NCI-H345 treated with DMSO at 0.1 percent for 48 hours (cell line): ENCODE data around the gene ERI3.

Source experiments
- DNase-seq: peaks from one replicate; lab custom pipeline; 2025; ENCODE audit not compliant: unreplicated experiment; lab: John Stamatoyannopoulos, UW

The ERI3 gene, protein sequence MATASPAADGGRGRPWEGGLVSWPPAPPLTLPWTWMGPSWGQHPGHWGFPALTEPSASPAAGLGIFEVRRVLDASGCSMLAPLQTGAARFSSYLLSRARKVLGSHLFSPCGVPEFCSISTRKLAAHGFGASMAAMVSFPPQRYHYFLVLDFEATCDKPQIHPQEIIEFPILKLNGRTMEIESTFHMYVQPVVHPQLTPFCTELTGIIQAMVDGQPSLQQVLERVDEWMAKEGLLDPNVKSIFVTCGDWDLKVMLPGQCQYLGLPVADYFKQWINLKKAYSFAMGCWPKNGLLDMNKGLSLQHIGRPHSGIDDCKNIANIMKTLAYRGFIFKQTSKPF

DNA sequence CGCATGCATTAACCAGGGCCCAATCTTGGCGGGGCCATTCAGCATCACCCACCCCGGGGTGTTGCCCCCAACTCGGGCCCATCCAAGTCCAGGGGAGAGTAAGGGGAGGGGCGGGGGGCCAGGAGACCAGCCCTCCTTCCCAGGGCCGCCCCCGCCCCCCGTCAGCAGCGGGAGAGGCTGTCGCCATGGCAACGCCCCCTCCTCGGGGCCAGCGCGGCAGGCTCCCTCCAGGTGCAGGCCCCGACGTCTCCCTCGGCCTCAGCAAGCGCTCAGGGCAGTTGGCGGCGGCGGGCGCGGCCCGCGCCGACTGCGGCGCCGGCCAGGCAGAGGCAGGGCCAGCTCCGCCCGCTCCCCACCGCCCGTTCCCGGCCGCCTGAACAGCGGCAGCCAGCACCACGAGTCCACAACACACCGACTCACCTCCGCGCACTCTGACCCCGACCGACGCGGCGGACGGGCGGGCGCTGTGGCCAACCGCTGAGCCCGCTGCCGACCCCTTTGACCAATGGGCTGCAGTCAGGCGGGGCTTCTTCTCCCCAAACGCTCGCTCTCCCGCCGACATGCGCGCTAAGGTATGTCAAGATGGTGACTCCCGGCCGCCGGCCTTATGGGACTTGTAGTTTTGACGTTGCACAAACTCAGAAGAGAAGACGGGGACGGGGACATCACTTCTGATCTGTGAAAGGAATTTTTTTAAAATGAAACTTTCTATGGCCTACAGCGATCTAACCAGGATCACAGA lies at the start of gene ERI3:
TSS of gene ERI3 (minus strand) at position 418 of the 742 bp plus-strand sequence. CDS start at position 187, 231 bp downstream.
- DNase-seq: peak; percentile 96

DNA sequence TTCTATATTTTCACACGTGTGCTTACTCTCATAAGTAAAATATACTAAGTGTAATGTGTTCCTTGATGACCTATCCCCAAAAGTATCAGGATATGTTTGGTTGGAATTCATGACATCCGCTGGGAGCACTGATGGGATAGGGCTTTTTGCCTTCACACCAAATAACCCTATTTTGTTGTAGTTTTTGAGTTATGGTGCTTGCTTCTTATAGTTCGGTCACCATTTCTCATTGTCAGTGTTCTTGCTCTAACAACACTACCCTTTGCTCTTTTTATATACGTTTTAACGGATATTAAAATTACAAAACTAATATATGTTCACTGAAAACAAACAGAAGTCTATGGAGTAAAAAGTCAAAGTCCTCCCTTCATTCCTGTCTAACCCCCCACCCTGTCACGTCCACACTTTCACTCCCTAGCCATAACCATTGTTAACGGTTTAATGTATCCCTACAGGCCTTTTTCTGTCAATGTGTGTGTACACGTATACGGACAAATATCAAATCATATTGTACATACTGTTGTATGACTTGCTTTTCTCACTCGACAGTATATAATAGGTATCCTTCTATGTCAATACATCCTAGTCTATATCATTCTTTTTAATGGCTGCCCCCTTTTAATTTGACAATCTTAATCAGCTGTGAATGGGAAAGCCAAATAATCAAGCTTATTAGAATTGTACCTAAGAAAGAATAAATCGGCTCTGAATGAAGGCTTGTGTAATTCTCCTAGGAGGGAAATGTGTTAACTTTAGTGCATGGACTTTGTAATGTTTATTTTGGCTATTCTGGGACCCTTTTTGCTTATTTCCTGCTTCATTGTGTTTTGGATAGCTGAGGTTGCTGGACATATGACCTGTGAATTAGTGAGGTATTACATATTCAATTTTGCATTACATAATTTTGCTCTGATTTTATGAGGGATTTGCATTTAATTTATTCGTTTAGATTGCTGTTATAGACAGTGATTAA lies 46.5 kb upstream of the ERI3 start:
- DNase-seq: no peak

DNA sequence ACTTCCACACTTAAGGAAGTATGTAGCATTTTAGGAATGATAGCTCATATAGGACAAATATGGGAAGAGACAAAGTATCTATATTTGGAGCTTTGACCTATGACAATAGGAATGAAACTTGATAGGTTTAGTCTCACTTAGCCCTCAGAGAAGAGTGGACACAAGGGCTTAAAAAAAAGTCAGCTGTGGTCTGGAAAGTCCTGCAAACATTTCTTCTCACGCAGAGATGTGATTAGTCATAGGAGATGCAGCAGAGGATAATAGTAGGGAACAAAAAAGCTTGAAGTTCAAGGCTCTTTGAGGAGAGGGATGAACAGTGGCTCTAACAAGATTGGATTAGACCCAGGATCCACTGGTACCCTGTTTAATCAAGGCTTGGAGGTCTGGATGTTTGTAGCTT lies 35.2 kb upstream of the ERI3 start:
- DNase-seq: no peak

DNA sequence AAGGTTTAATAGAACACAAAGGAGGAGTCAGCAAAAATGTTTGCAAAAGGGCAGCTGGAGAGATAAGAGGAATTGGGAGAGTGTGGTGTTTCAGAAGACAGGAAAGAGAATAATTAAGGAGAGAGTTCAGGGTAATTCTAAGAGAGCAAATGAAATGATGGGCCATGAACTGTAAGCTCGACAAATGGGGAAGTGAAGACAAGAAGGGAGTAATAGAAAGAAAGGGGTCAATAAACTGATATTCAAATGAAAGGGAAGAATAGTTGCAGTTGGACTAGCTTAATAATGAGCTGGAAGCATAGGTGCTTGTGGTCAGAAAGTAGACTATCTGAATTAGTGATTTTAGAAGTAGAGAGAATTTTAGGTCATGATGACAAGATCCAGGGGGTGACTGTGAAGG lies 34.4 kb upstream of the ERI3 start:
- DNase-seq: no peak

DNA sequence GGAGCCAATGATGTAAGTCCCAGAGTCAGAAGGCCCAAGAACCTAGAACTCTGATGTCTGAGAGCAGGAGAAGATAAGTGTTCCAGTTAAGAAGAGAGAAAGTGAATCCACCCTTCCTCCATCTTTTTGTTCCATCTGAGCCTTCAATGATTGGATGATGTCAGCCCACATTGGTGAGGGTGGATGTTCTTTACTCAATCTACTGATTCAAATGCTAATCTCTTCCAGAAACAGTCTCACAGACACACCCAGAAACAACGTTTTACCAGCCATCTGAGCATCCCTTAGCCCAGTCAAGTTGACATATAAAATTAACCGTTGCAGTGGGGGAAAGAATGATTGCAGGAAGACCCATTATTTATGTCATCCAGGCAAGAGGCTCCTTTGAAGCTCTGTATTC lies 33.5 kb upstream of the ERI3 start:
- DNase-seq: no peak

DNA sequence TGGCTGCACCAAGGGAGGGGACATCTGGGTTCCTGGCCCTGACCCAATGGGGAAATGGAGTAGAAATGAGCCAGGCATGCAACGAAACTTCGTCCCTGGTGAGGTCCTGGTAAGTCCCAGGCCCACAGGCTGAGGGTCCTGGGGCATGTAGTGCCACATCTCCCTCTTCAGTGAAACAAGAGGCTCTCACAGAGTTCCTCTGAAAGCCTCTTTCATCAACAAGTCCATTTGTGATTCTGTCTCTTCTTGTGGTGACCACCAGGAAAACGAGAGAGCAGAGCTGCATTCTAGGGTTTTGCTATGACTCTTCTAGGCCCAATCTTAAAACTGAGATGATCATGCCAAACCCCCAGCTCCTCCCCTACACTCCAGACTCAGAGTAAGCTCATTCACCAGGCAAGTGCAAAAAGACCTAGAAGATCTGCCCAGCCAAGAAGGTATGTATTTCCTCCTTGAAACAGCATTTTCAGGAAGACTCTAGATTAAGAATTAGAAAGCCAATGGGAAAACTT lies 25.7 kb upstream of the ERI3 start:
- DNase-seq: no peak

DNA sequence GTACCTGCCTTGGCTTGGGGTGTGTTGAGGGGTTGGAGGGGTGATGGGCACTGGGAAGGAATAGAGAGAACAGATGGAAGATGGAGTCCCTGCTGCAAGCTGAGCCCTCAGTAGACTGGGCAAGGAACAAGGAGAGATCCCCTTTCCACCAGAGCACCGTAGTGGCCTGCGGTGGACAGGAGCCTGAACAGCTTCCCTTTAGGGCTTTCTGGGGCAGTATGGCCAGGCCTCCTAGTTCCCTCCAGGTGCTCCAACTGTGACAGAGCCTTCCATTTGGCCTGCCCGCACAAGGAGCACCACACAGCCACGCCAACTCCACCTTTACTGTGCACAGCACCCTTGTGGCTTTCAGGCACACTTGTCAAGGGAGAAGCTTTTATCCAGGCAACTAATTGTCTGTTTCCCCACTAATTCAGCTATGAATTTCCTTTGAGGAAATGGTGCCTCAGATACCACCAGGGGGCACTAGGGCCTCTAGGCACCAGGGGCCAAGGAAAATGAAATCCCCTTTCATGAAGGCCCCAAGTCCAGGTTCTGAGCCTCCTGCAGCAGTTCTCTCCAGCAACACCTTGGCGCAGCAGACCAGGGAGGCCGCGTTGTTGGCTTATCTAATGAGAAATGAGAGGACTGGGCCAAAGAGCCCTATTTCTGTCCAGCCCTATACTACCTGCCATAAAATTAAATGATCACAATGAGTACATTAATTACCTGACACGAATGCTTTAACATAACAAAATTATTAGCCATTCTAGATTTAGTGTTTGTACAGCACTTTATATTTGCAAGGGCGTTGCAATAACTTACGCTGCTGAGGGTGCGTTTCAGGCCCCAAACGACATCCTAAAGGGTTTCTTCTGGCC lies 23.1 kb upstream of the ERI3 start:
- peak; percentile 5 for DNase-seq

DNA sequence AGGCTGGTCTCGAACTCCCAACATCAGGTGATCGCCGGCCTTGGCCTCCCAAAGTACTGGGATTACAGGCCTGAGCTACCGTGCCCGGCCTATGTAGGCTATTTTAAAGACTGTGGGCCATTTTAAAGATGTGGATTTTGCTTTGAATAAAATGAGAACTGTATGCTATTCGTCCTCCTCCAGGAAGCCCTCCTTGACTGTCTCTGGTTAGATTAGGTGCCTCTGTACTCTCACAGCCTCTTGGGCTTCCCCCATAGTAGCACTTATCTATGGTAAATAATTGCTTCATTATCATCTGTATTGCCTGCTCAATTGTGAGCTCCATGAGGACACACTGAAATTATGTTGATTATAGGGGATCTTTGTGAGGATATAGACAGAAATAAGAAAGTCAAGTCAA lies 20.5 kb upstream of the ERI3 start:
- no peak for DNase-seq

DNA sequence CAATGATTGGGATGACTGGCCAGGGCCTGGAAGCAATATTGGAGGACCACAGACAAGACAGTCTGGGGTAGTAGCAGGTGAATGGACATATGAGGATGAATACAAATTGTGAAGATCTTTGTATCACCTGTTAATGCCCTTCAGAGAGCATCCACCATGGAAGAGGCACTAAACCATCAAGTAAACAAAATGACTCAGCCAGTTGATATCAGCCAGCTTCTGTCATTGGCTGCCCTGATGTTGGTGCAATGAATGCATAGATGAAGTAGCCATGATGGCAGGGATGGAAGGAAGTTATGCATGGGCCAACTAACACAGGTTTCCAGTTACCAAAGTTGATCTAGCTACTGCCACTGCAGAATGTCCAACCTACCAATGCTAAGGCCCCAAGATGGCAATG lies 16.1 kb upstream of the ERI3 start:
- DNase-seq: no peak

DNA sequence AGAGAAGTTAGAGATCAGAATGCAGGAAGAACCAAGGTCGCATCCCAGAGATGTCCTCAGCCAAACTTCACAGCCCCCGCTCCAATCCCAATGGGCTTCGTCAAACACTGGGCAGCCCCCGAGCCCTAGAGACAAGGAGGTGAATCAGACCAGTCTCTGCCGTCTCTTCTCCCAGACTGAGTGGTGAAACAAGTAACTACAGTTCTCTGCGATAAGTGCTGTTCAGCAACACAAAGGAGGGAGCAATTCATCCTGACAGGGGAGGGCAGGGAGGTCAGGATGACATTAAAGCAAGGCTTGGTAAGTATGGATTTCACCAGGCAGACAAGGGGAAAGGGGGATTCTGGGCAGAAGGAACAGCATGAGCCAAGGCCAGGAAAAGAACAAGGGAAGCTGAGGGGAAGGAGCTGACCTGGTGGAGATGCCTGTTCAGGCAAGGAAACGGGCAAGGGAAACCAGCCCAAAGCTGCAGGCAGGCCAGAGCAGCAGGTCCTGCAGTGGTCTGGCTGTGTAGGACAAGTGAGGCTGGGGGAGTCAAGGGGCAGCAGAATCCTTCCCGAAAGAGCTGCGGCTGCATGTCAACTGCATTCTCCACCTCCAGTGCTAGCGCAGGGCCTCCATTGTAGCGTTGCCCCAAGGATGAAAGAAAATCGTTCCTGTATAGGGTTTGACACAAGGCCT lies 13.6 kb upstream of the ERI3 start:
- no peak for DNase-seq

DNA sequence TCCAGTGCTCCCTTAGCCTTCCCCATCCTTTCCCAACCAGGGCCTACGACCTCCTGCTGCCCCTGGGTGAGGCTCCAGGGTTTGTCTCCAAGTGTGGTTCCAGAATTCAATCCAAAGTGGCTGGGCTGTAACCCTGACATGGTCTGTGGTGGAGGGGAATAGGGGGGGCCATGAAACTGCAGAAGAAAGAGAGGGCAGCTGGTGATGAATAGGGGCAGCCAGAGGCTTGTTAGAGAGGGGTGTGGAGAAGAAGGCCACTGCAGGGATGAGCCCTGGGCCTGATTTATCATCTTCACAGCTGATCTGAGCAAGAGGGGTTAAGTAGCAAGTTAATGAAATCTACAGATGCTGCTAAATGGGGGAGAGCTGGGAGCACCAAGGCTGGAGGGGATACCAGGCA lies 12.9 kb upstream of the ERI3 start:
- DNase-seq: no peak

DNA sequence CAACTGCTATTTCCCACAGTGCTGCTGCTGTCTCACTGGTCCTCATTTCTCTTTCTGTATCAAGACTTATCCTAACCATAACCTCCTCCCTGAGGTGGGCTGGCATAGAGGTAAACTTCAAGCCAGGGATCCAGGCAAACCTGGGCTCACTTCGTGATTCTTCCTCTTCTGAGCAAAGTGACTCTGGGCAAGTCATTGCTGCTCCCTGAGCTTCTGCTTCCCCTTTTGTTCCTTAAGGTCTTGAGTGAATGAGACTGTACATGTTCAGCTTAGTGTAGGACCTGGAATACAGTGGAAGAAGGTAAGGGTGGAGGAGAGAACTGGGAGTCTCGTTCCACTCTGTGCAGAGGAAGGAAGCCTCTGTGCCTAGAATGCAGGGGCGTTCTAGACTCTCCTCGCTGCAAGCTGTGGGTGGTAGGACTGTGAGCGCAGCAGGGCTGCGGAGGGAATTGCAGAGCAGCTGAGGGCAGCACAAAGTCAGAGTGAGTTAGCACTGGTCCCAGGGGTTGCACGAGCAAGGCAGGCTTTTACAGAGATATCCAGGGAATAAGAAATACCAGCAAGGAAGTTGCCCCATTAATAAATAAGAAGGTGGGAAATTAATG lies 11.4 kb upstream of the ERI3 start:
- no peak for DNase-seq

DNA sequence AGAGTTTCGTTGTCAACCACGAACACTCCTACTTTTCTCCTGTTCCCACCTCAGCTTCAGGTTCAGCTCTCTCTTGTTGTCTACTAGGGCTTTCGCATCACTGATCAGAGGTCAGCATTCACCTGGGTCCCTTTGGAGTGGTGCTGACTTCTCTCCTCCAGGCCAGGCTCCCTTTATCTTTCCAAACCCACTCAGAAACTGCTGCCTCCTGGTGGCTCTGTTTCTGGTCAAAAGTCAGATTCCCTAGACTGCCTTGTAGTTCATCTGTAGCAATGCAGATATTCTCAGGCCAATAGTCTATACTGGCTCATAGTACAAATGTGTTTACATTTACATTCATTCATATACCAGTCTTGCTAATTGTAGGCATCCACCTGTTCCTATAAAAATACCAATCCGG lies 6.4 kb upstream of the ERI3 start:
- DNase-seq: no peak

DNA sequence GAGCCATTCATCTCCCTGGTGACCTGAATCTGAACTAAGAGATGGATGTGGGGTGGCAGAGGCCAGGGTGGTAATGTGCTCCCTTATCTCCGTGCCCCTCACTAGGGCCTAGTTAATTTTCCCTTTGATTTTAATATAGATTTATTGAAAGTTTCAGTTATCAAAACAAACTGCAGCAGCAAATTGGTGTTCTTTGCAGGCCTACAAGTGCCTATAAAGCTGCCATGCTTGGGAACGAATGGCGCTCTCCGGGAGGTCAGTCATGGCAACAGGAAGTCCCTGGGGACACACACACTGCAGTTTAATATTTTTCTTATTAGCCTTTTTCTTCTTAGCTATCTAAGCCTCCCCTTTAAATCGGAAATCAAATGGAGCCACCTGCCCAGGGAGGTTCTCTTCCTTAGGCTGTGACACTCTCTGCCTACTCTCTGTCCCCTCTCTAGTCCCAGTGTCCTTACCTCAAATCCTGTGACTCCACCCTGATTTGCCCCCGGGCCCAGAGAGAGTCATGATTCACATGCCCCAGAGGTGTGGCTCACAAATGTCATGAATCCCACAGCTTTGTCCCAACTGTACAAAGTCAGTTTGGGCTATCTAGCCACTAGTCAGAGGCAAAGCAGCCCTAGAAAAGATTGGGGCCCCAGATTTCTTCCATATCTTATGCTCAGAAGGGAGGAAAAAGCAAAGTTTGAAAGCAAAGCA lies 4.3 kb upstream of the ERI3 start:
- no peak for DNase-seq

DNA sequence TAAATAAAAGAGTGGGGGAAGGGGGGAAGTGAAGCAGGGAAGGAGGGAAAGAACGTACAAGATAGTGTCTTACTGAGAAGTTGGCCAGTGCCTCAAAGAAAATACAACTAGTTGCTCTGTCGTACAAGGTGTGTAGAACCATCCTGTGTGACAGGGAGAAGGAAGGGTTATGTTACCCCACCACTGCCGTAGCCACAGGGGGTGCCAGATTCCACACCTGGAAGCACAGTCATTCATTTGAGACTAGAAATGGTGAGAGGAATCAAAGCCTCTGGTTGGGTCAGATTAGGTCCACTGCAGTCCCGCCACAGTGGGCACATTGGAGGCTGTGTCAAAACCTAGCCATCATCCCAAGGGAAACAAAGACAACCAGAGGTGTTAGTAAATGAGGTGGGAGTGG lies 2.7 kb upstream of the ERI3 start:
- DNase-seq: no peak

DNA sequence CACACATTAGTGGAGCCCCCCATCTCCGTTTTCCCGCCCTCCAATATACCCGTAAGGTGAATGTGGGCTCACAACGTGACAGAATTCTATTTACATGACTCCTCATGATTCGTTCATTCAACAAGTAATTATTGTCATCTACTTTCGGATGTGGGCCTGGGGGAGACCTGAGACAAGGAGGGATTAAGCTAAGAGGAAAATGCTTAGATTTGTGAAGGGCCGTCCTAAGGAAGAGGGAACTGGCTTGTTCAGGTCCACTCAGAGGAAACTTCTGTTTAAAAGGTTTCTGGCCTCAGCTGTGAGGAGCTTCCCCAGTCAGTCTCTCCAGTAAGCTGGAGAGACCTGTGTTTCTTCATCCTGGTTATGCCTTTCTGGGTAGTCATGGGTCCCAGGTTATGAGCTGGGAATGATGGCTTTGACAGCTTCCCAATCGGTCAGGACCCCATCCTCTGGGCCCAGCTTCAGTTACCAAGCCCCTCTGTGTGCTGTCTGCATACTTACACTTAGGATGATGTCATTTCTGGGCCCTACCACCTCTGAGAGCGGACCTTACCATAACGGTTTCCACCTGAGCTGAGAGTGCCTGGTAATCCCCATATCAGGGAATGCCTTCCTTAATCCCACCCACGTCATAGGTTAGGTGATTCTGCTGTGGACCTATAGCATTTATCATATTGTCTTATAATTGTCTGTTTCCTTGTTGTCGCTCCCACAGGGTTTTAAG lies 687 bp upstream of the ERI3 start:
- DNase-seq: no peak

DNA sequence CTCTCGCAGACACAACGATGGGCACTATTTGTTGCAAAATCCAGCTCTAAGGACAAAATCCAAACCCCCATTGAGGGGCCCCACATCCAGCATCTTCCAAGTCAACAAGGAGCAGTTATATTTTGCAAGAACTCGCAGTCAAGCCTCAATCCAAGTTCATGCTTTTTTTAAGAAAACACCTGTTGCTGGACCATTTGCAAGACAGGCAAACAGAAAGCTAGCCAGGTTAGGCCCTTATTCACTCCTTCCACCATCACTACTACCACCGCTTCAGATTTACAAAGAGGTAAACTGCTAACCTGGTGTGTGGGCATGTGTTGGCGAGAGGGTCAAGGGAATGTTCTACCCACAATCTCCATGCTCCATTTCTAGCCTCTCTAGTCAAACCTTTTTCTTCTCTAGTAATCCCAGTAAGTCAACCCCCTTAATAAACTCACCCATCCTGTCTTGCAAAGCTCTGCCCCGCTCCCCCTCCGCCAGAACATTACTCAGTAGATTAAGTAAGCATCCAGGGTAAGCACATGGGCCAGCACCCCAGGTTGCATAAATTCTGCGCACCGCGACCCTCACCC lies 703 bp downstream of the ERI3 start:
- no peak for DNase-seq

DNA sequence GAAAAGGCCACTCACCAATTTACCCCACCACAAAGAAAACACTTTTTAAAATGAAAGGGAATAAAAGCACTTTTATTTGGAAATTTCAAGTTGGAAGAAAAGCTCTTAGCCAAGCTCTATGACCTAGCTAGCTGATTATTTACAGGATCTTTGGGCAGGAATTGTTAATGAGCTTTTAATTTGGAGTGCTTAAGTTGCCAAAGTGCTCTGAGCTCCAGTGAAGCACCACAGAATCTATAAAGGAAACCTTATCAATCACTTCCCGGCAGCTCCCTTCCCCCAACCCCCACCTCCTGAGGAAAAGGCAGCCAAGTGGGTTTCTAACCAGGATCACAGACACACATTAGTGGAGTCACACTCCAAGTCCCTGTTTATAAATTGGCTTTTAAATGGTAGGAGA lies 1.5 kb downstream of the ERI3 start:
- no peak for DNase-seq
